D721Med (cell line): ENCODE data around the gene AK4.

ENCODE experiments used
- DNase-seq: peaks from one replicate; pipeline ENCODE4 v3.0.0; 2011; ENCODE audit warnings: low spot score; ENCODE audit not compliant: insufficient read length
- FAIRE-seq: peaks from 2 replicates; lab custom pipeline; 2011; peaks lifted over from hg19 to GRCh38; lab: Jason Lieb, UNC
- CTCF ChIP-seq: IDR thresholded peaks from 2 replicates; pipeline ENCODE4 v1.5.1; 2012; ENCODE audit warnings: mild to moderate bottlenecking, control low read depth; ENCODE audit not compliant: insufficient read depth; ENCODE audit errors: missing control alignments

AK4 gene

GRCh38 chr1:65172936-65173690 lies 25.1 kb downstream of the AK4 start:
- no peak for TF ChIP-seq CTCF
- no peak for FAIRE-seq
- no peak for DNase-seq

GRCh38 chr1:65174585-65174984 lies 26.6 kb downstream of the AK4 start:
- DNase-seq = no peak
- FAIRE-seq = no peak
- TF ChIP-seq CTCF = no peak

GRCh38 chr1:65175171-65176055 lies 27.4 kb downstream of the AK4 start:
- DNase-seq (no peak), FAIRE-seq (no peak)
- no peak for TF ChIP-seq CTCF

- TF ChIP-seq CTCF = no peak
- no peak for DNase-seq
- FAIRE-seq = no peak
Observed at GRCh38 chr1:65176056-65176450, 28.1 kb downstream of the AK4 start.

- DNase-seq (no peak), FAIRE-seq (no peak)
- no peak for TF ChIP-seq CTCF
Observed at GRCh38 chr1:65176591-65176990, 28.6 kb downstream of the AK4 start.

GRCh38 chr1:65177457-65177856 lies 29.5 kb downstream of the AK4 start:
- TF ChIP-seq CTCF = no peak
- FAIRE-seq (peak; percentile 16), DNase-seq (no peak)
